ENCODE measurements around the gene EPGN. TPM values are rescaled to one million over a fixed set of nuclear protein-coding genes. Genes with fewer than 3 reads are reported as not detected.
A peak's percentile ranks its signal among the peaks of the same experiment; 100 is the strongest.

Gene EPGN
- total and polyA plus RNA-seq, 2 donors (not counting 1 experiment from before 2014, with no cell fraction given) = 0.77 TPM; not detected in 1

DNA sequence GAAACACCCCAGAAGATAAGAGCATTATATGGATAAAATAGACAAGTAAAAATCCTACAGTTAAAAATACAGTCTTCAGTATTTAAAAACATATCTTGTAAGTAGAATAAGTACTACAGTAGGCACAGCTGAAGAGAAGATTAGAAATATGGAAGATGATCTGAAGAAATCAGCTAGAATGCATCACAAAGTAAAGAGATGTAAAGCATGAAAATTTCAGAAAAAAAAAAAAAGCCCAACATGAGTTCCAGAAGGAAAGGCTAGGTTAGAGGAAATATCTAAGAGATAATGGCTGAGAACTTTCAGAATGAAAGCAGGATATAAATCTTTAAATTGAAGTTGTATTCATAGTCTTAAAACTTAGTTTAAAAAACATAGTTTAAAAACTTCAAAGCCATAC, 21.0 kb downstream of the EPGN start:
- no peak overlapping the region for H2AFZ ChIP-seq (ENCODE audit: low read length)

DNA sequence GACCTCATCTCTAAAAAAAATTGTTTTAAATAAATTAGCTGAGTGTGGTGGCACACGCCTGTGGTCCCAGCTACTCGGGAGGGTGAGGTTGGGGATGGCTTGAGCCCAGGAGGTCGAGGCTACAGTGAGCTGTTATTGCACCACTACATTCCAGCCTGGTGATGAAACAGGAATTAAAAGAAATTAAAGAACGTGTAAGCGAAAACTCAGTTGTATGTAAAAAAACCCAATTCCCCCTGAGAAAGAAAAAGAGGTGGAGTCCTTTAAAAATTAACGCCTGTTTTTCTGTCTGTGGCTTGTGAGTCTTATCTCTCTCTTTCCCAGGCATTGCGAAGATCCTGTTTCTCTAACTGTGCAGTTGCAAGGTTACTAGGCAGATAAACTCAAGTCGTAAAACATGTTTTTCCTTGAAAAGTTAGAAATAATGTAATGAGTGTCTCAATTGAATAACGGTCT, 22.1 kb downstream of the EPGN start:
- Histone ChIP-seq H3K27ac (ENCODE audit: insufficient read depth, low read length) (no peak overlapping the region), H3K36me3 (ENCODE audit: control insufficient read depth, insufficient read depth, low read length) (no peaks in the 10 kb centered on the region), H4K20me1 (ENCODE audit: control insufficient read depth, extremely low read depth, insufficient read depth, low read length) (no peaks in the 10 kb centered on the region), H3K9ac (ENCODE audit: insufficient read depth, low read length) (no peak overlapping the region), H3K79me2 (ENCODE audit: control insufficient read depth, insufficient read depth, low read length) (no peaks in the 10 kb centered on the region), H3K4me3 (replicated peaks in 1 of 4; ENCODE audit: control extremely low read depth in 1 of 4, insufficient read depth in 1 of 4, low read depth in 3 of 4, low read length in 4 of 4) (no peak overlapping the region), H3K4me1 (ENCODE audit: control insufficient read depth, extremely low read depth, insufficient read depth, low read length) (no peaks in the 10 kb centered on the region), H3K27me3 (ENCODE audit: control insufficient read depth, insufficient read depth, low read length) (no peaks in the 10 kb centered on the region), H2AFZ (ENCODE audit: low read length) (no peak overlapping the region), H3K4me2 (ENCODE audit: extremely low read depth, insufficient read depth, low read length) (no peak overlapping the region), H3K9me3 (ENCODE audit: control insufficient read depth, insufficient read depth, low read depth, low read length) (no peaks in the 10 kb centered on the region)
- no peak for TF ChIP-seq EZH2 (IDR thresholded peaks at IDR 0.05; ENCODE audit: low read length, missing control alignments)
- TF ChIP-seq, protein P1, sequence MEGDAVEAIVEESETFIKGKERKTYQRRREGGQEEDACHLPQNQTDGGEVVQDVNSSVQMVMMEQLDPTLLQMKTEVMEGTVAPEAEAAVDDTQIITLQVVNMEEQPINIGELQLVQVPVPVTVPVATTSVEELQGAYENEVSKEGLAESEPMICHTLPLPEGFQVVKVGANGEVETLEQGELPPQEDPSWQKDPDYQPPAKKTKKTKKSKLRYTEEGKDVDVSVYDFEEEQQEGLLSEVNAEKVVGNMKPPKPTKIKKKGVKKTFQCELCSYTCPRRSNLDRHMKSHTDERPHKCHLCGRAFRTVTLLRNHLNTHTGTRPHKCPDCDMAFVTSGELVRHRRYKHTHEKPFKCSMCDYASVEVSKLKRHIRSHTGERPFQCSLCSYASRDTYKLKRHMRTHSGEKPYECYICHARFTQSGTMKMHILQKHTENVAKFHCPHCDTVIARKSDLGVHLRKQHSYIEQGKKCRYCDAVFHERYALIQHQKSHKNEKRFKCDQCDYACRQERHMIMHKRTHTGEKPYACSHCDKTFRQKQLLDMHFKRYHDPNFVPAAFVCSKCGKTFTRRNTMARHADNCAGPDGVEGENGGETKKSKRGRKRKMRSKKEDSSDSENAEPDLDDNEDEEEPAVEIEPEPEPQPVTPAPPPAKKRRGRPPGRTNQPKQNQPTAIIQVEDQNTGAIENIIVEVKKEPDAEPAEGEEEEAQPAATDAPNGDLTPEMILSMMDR (conservative IDR thresholded peaks at IDR 0.05 in 1 of 2, IDR thresholded peaks at IDR 0.05 in 1 of 2; ENCODE audit: low read depth in 1 of 2, low read length in 2 of 2) = no peak
- peak; percentile 5 to 44 for DNase-seq (ENCODE audit: low read depth in 2 of 2)

More for the DNA sequence above, 21.0 kb downstream of the EPGN start:
- Histone ChIP-seq H3K27me3 (ENCODE audit: control insufficient read depth, insufficient read depth, low read length) (no peaks in the 10 kb centered on the region), H3K27ac (ENCODE audit: insufficient read depth, low read length) (no peak overlapping the region), H3K4me3 (replicated peaks in 1 of 4; ENCODE audit: control extremely low read depth in 1 of 4, insufficient read depth in 1 of 4, low read depth in 3 of 4, low read length in 4 of 4) (no peak overlapping the region), H3K9me3 (ENCODE audit: control insufficient read depth, insufficient read depth, low read depth, low read length) (no peaks in the 10 kb centered on the region), H3K4me2 (ENCODE audit: extremely low read depth, insufficient read depth, low read length) (no peak overlapping the region), H3K36me3 (ENCODE audit: control insufficient read depth, insufficient read depth, low read length) (no peaks in the 10 kb centered on the region), H3K4me1 (ENCODE audit: control insufficient read depth, extremely low read depth, insufficient read depth, low read length) (no peaks in the 10 kb centered on the region), H4K20me1 (ENCODE audit: control insufficient read depth, extremely low read depth, insufficient read depth, low read length) (no peaks in the 10 kb centered on the region), H3K79me2 (ENCODE audit: control insufficient read depth, insufficient read depth, low read length) (no peaks in the 10 kb centered on the region), H3K9ac (ENCODE audit: insufficient read depth, low read length) (no peak overlapping the region)
- TF ChIP-seq, protein P1 (conservative IDR thresholded peaks at IDR 0.05 in 1 of 2, IDR thresholded peaks at IDR 0.05 in 1 of 2; ENCODE audit: low read depth in 1 of 2, low read length in 2 of 2) = no peak
- TF ChIP-seq EZH2 (IDR thresholded peaks at IDR 0.05; ENCODE audit: low read length, missing control alignments) = no peak
- no peak for DNase-seq (ENCODE audit: low read depth in 2 of 2)

DNA sequence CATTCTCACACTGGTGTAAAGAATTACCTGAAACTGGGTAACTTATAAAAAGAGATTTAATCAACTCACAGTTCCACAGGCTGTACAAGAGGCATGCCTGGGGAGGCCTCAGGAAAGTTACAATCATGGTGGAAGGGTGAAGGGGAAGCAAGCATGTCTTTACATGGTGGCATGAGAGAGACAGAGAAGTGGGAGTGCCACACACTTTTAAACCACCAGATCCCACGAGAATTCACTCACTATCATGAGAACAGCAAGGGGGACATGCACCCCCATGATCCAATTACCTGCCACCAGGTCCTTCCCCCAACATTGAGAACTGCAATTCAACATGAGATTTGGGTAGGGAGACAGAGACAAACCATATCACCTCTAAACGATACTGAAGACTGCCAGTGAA, 23.0 kb downstream of the EPGN start:
- no peak overlapping the region for H3K4me2 ChIP-seq (ENCODE audit: extremely low read depth, insufficient read depth, low read length)
- no peak overlapping the region for H3K4me3 ChIP-seq (replicated peaks in 1 of 4; ENCODE audit: control extremely low read depth in 1 of 4, insufficient read depth in 1 of 4, low read depth in 3 of 4, low read length in 4 of 4)
- no peaks in the 10 kb centered on the region for H3K9me3 ChIP-seq (ENCODE audit: control insufficient read depth, insufficient read depth, low read depth, low read length)
- no peaks in the 10 kb centered on the region for H3K4me1 ChIP-seq (ENCODE audit: control insufficient read depth, extremely low read depth, insufficient read depth, low read length)
- H3K79me2 ChIP-seq (ENCODE audit: control insufficient read depth, insufficient read depth, low read length) = no peaks in the 10 kb centered on the region
- no peak overlapping the region for H3K27ac ChIP-seq (ENCODE audit: insufficient read depth, low read length)
- no peak for DNase-seq (ENCODE audit: low read depth in 2 of 2)
- TF ChIP-seq EZH2 (IDR thresholded peaks at IDR 0.05; ENCODE audit: low read length, missing control alignments) = no peak
- TF ChIP-seq, protein P1 (conservative IDR thresholded peaks at IDR 0.05 in 1 of 2, IDR thresholded peaks at IDR 0.05 in 1 of 2; ENCODE audit: low read depth in 1 of 2, low read length in 2 of 2) = no peak
- no peaks in the 10 kb centered on the region for H3K36me3 ChIP-seq (ENCODE audit: control insufficient read depth, insufficient read depth, low read length)
- H3K27me3 ChIP-seq (ENCODE audit: control insufficient read depth, insufficient read depth, low read length) = no peaks in the 10 kb centered on the region
- H2AFZ ChIP-seq (ENCODE audit: low read length) = no peak overlapping the region
- H3K9ac ChIP-seq (ENCODE audit: insufficient read depth, low read length) = no peak overlapping the region
- no peaks in the 10 kb centered on the region for H4K20me1 ChIP-seq (ENCODE audit: control insufficient read depth, extremely low read depth, insufficient read depth, low read length)

Data from fibroblast of lung (primary cell).